Keratinocyte (primary cell): ENCODE data around the gene LCMT1. TPM values are rescaled to one million over a fixed set of nuclear protein-coding genes. Genes with fewer than 3 reads are reported as not detected.

Experiments
- DNase-seq: peaks from one replicate; pipeline ENCODE4 v3.0.0-alpha.2; 2011; ENCODE audit warnings: low read depth, missing footprints, low spot score
- FAIRE-seq: peaks from 2 replicates; lab custom pipeline; 2011; peaks lifted over from hg19 to GRCh38; lab: Jason Lieb, UNC
- H2AFZ ChIP-seq: 2 replicates; pipeline ENCODE4 v1.6.0; 2012; ENCODE audit warnings: low read length, control low read depth, inconsistent platforms; ENCODE audit not compliant: control insufficient read depth
- H3K27ac ChIP-seq: 2 replicates; pipeline ENCODE4 v1.5.1; 2011; ENCODE audit warnings: low read length; ENCODE audit not compliant: control insufficient read depth, insufficient read depth
- H3K27me3 ChIP-seq: 3 replicates; pipeline ENCODE4 v1.6.0; 2011; ENCODE audit warnings: low read length; ENCODE audit not compliant: control insufficient read depth, insufficient read depth; ENCODE audit errors: extremely low read depth
- H3K36me3 ChIP-seq, 2 experiments: 2 replicates in 1 of 2; 3 replicates in 1 of 2; pipeline ENCODE4 v1.5.1; 2011; ENCODE audit warnings: low read length in 2 of 2, mild to moderate bottlenecking in 1 of 2; ENCODE audit not compliant: control insufficient read depth in 2 of 2, insufficient read depth in 2 of 2; ENCODE audit errors: extremely low read depth in 1 of 2
- H3K4me1 ChIP-seq: 3 replicates; pipeline ENCODE4 v1.5.1; 2011; ENCODE audit warnings: low read length; ENCODE audit not compliant: control insufficient read depth, insufficient read depth; ENCODE audit errors: extremely low read depth
- H3K4me2 ChIP-seq: 3 replicates; pipeline ENCODE4 v1.6.0; 2011; ENCODE audit warnings: low read depth, low read length; ENCODE audit not compliant: control insufficient read depth, insufficient read depth; ENCODE audit errors: extremely low read depth
- H3K4me3 ChIP-seq, 3 experiments: fragments of 200-600 bp in 1 of 3; sonication (generic) in 1 of 3; 2 replicates in 2 of 3; 3 replicates in 1 of 3; pipeline ENCODE4 v1.5.1; 2011 to 2016; ENCODE audit warnings: low read length in 3 of 3, mild to moderate bottlenecking in 3 of 3, control low read depth in 2 of 3, inconsistent platforms in 1 of 3, low read depth in 1 of 3, mixed read lengths in 1 of 3, mixed run types in 1 of 3, moderate library complexity in 1 of 3; ENCODE audit not compliant: control insufficient read depth in 2 of 3, insufficient read depth in 2 of 3; ENCODE audit errors: extremely low read depth in 1 of 3
- H3K79me2 ChIP-seq: 2 replicates; pipeline ENCODE4 v1.6.0; 2012; ENCODE audit warnings: low read length; ENCODE audit not compliant: control insufficient read depth, insufficient read depth
- H3K9ac ChIP-seq: 3 replicates; pipeline ENCODE4 v1.6.0; 2011; ENCODE audit warnings: low read length; ENCODE audit not compliant: control insufficient read depth, insufficient read depth; ENCODE audit errors: extremely low read depth
- H3K9me1 ChIP-seq: 3 replicates; pipeline ENCODE4 v1.6.0; 2011; ENCODE audit warnings: low read length; ENCODE audit not compliant: control insufficient read depth, insufficient read depth; ENCODE audit errors: extremely low read depth
- H3K9me3 ChIP-seq: 2 replicates; pipeline ENCODE4 v1.5.1; 2012; ENCODE audit warnings: low read depth, low read length; ENCODE audit not compliant: control insufficient read depth
- H4K20me1 ChIP-seq: 3 replicates; pipeline ENCODE4 v1.6.0; 2011; ENCODE audit warnings: low read length; ENCODE audit not compliant: control insufficient read depth, insufficient read depth; ENCODE audit errors: extremely low read depth
- EZH2 ChIP-seq: IDR thresholded peaks from one replicate; pipeline ENCODE4 v1.6.1; 2012; ENCODE audit warnings: inconsistent platforms, mild to moderate bottlenecking, low read length, moderate library complexity
- dilution Hi-C: fragments of 300-500 bp; cut with MboI; formaldehyde crosslinking; loops from one replicate; pipeline ENCODE4 v1.7.0; 2020; ENCODE audit warnings: low sequenced_read_pairs; ENCODE audit not compliant: extremely low pct_ligation_motif_present
- polyA plus RNA-seq, 5 experiments: library from polyadenylated mRNA; depleted of rRNA in 3 of 5; stranded (reverse) in 3 of 5; stranded (forward) in 1 of 5; unstranded in 1 of 5; fragments of >200 nt; gene quantifications; 1 replicate in 1 of 5; 2 replicates in 3 of 5; 3 replicates in 1 of 5; pipeline versions ENCODE4 v1.2.1 to v1.2.3, GENCODE V29; 2011 to 2012; ENCODE audit warnings: missing spikeins in 2 of 5, low read depth in 1 of 5, low replicate concordance in 1 of 5
- TF ChIP-seq, protein P1 (sequence below), 3 experiments: IDR thresholded peaks in 1 of 3; conservative IDR thresholded peaks in 1 of 3; optimal IDR thresholded peaks in 1 of 3; 2 replicates in 2 of 3; 3 replicates in 1 of 3; pipeline versions ENCODE3 to v1.5.1; 2011; ENCODE audit warnings: low read length in 3 of 3, mild to moderate bottlenecking in 3 of 3, moderate library complexity in 2 of 3, control low read depth in 1 of 3, inconsistent platforms in 1 of 3; ENCODE audit not compliant: insufficient read depth in 2 of 3; ENCODE audit errors: extremely low read depth in 1 of 3

The LCMT1 gene
- polyA plus RNA-seq, 1 donor (not counting 4 experiments of a cell fraction or from before 2014, with no cell fraction given): 30.3 TPM

DNA sequence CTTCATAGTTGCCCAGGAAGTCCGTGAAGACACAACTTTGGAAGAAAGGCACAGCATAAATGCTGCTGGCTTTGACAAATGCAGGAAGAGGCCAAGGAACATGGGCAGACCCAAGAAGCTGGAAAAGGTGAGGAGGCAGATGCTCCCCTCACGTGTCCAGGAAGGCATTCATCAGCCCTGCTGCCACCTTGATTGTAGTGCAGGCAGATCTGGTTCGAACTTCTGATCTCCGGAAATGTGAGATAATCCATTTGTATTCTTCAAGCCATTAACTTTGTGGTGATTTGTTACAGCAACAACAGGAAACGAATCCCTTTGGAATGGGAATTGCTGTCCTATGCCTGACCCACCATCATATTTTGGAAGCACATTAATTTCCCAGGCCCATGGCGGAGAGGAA, 28.5 kb upstream of the LCMT1 start:
- Histone ChIP-seq H3K9me3 (no peaks in the 10 kb centered on the region), H3K27me3 (no peaks in the 10 kb centered on the region), H3K4me3 (no peak overlapping the region), H3K36me3 (no peaks in the 10 kb centered on the region), H4K20me1 (no peaks in the 10 kb centered on the region), H3K4me2 (no peak overlapping the region), H3K4me1 (no peaks in the 10 kb centered on the region), H3K27ac (no peak overlapping the region), H3K9ac (no peak overlapping the region), H3K9me1 (no peaks in the 10 kb centered on the region), H3K79me2 (no peaks in the 10 kb centered on the region), H2AFZ (no peak overlapping the region)
- dilution Hi-C loops: no loop called here
- FAIRE-seq (no peak), DNase-seq (no peak)
- TF ChIP-seq, protein P1, sequence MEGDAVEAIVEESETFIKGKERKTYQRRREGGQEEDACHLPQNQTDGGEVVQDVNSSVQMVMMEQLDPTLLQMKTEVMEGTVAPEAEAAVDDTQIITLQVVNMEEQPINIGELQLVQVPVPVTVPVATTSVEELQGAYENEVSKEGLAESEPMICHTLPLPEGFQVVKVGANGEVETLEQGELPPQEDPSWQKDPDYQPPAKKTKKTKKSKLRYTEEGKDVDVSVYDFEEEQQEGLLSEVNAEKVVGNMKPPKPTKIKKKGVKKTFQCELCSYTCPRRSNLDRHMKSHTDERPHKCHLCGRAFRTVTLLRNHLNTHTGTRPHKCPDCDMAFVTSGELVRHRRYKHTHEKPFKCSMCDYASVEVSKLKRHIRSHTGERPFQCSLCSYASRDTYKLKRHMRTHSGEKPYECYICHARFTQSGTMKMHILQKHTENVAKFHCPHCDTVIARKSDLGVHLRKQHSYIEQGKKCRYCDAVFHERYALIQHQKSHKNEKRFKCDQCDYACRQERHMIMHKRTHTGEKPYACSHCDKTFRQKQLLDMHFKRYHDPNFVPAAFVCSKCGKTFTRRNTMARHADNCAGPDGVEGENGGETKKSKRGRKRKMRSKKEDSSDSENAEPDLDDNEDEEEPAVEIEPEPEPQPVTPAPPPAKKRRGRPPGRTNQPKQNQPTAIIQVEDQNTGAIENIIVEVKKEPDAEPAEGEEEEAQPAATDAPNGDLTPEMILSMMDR (optimal IDR thresholded peaks at IDR 0.05 in 1 of 3, IDR thresholded peaks at IDR 0.05 in 1 of 3, conservative IDR thresholded peaks at IDR 0.05 in 1 of 3; ENCODE audit: extremely low read depth in 1 of 3, insufficient read depth in 2 of 3, low read length in 3 of 3): no peak
- TF ChIP-seq EZH2: no peak

DNA sequence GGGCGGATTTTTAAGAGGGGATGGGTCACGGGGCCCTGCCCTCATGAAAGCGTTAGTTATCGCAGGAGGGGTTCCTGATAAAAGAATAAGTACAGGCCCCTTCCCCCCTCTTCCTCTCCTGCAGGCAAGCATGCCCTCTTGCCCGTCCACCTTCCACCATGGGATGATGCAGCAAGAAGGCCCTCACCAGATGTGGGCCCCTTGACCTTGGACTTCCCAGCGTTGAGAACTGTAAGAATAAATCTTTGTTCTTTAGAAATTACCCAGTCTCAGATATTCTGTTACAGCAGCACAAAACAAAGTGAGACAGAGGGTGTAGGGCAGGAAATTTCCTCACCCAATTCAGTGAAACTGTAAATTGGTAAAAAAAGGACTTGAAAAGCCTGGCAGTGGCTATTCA, 27.8 kb upstream of the LCMT1 start:
- dilution Hi-C loops: no loop called here
- H3K4me2 ChIP-seq: no peak overlapping the region

More for the DNA sequence above, 27.8 kb upstream of the LCMT1 start:
- H3K4me3 ChIP-seq: no peak overlapping the region
- DNase-seq (no peak), FAIRE-seq (no peak)
- TF ChIP-seq EZH2: no peak
- TF ChIP-seq, protein P1 (optimal IDR thresholded peaks at IDR 0.05 in 1 of 3, IDR thresholded peaks at IDR 0.05 in 1 of 3, conservative IDR thresholded peaks at IDR 0.05 in 1 of 3; ENCODE audit: extremely low read depth in 1 of 3, insufficient read depth in 2 of 3, low read length in 3 of 3): no peak
- H3K27ac ChIP-seq: no peak overlapping the region
- H4K20me1 ChIP-seq: no peaks in the 10 kb centered on the region
- H2AFZ ChIP-seq: no peak overlapping the region
- H3K4me1 ChIP-seq: no peaks in the 10 kb centered on the region
- no peaks in the 10 kb centered on the region for H3K9me3 ChIP-seq
- H3K9ac ChIP-seq: no peak overlapping the region
- no peaks in the 10 kb centered on the region for H3K27me3 ChIP-seq
- no peaks in the 10 kb centered on the region for H3K9me1 ChIP-seq
- no peaks in the 10 kb centered on the region for H3K36me3 ChIP-seq
- H3K79me2 ChIP-seq: no peaks in the 10 kb centered on the region
